Thyroid gland (tissue), 4 donors: Measurements from ENCODE around the gene YAP1.

ENCODE experiments used
- POLR2A ChIP-seq, 2 donors: fragments of 450-650 bp; IDR thresholded peaks; one replicate each; pipeline ENCODE4 v1.6.1; 2017; ENCODE audit warnings: antibody characterized with exemption in 2 of 2, mild to moderate bottlenecking in 2 of 2, moderate library complexity in 1 of 2
- TF ChIP-seq, protein P1 (sequence below), 6 experiments: fragments of 200-600 bp in 3 of 6; fragments of 450-650 bp in 3 of 6; sonication (generic) in 3 of 6; IDR thresholded peaks; one replicate each; pipeline ENCODE4 v1.5.1; 2016 to 2019; ENCODE audit warnings: antibody characterized with exemption in 6 of 6, mild to moderate bottlenecking in 2 of 6, inconsistent platforms in 1 of 6, moderate library complexity in 1 of 6

DNA sequence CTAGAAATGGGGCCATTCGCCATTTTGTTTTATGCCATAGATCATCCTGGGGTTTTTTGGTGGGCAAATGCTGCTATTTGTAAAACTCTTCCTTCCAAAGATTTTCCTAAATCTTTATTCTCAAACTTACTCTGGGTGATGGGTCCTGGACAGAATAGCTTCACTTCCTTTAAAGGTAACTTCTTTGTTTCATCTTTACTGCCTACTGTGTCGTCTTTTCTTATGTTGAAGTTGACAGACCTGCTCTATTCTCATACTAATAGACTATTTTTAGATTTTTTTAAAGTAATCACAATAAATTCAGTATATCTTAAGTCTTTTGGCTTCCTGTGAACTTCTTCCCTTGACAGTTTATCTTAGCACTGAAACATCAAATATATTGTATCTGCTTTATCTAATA, 98.6 kb downstream of the YAP1 start:
- TF ChIP-seq, protein P1, sequence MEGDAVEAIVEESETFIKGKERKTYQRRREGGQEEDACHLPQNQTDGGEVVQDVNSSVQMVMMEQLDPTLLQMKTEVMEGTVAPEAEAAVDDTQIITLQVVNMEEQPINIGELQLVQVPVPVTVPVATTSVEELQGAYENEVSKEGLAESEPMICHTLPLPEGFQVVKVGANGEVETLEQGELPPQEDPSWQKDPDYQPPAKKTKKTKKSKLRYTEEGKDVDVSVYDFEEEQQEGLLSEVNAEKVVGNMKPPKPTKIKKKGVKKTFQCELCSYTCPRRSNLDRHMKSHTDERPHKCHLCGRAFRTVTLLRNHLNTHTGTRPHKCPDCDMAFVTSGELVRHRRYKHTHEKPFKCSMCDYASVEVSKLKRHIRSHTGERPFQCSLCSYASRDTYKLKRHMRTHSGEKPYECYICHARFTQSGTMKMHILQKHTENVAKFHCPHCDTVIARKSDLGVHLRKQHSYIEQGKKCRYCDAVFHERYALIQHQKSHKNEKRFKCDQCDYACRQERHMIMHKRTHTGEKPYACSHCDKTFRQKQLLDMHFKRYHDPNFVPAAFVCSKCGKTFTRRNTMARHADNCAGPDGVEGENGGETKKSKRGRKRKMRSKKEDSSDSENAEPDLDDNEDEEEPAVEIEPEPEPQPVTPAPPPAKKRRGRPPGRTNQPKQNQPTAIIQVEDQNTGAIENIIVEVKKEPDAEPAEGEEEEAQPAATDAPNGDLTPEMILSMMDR (IDR thresholded peaks at IDR 0.05), result no peak
- TF ChIP-seq POLR2A (IDR thresholded peaks at IDR 0.05), result no peak
